ENCODE results near the gene LRMDA.
"Not testable (repeated sequence)": the region's sequence is repeated elsewhere in the genome, so short reads cannot be mapped to it uniquely, and the experiment has no call there.

The LRMDA gene

GRCh38 chr10:76550806-76551205 lies 1119.4 kb downstream of the LRMDA start:
- no peak for DNase-seq (ENCODE audit: low read depth in 2 of 2)

GRCh38 chr10:76552091-76552873 lies 1120.9 kb downstream of the LRMDA start:
- no peak for DNase-seq (ENCODE audit: low read depth in 2 of 2)

DNA sequence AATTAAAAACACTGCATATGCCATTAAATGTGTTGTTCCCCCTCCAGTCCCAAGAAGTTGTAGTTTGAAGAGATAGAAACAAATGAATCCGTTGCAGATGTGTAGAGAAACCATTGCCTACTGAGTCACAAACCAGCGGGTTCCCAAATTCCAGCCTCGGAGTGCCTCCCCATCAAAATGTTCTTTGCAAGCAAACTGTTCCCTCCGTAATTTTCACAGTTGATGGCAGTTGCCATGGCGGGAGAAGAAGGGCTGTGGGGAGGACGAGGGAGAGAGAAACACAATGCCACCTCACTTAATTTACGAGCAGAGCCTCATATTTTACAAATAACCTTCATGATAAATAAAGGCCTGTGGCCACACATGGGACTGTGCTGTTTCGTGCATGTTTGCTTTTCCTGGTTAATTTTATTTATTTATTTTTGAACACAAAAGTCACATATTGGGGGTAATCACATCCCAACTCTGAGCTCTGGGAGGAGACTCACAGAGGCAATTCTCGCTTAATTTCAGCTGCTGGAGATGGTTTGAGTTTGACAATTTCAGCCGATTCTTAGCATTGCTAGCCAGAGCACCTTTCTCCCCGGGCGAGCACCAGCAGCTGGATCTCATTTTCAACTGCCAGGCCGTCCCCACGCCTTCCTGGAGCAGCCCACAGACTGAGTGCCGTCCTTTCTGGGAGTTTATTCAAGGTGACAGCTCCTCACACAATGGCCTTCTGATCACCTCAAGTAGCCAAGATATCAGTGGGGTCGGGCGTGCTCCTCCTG lies 1122.0 kb downstream of the LRMDA start:
- DNase-seq (ENCODE audit: low read depth in 2 of 2) = no peak

- no peak for DNase-seq (ENCODE audit: low read depth in 2 of 2)
These were observed 1122.6 kb downstream of the LRMDA start for GRCh38 chr10:76554033-76554408.

DNA sequence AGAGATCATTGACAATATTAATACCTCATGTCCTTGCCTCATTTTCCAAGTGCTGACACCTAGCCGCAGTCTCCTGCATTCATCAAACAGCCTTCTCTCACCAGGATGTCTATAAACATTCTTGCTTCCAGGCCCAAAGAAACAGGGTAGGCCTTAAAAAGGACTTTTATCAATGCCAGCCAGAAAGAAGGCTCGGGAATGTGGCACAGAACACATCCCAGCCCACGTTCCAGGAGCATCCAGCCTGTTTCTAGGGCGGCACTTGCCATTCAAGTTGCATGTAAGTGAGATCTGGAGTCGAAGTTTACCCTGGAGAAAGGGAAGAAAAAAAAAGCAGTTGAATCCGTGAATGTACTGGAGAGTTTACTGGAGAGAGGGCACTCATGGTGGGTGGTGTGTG lies 1123.1 kb downstream of the LRMDA start:
- no peak for DNase-seq (ENCODE audit: low read depth in 2 of 2)

GRCh38 chr10:76555067-76555670 lies 1123.7 kb downstream of the LRMDA start:
- no peak for DNase-seq (ENCODE audit: low read depth in 2 of 2)

DNA sequence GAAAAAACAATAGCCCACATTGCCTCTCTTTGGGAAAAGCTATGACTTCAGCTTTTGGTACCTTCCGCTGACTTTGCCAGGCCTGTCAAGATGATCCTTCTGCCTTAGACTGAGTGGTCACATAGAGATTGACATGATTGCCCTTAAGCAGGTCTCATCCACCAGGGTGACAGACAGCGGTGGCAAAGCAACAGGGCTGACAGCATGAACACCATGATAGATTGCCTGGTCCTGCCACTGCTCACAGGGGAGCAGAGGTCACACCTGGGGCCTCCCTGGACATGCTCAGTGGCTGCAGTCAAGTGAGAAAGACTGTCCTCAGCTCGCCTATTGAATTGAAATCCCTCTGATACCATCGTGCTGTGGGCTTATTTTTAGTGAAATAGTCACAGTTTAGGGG lies 1125.9 kb downstream of the LRMDA start:
- no peak for DNase-seq (ENCODE audit: low read depth in 2 of 2)

- no peak for DNase-seq (ENCODE audit: low read depth in 2 of 2)
These were observed 1127.2 kb downstream of the LRMDA start for GRCh38 chr10:76558586-76558985.

DNA sequence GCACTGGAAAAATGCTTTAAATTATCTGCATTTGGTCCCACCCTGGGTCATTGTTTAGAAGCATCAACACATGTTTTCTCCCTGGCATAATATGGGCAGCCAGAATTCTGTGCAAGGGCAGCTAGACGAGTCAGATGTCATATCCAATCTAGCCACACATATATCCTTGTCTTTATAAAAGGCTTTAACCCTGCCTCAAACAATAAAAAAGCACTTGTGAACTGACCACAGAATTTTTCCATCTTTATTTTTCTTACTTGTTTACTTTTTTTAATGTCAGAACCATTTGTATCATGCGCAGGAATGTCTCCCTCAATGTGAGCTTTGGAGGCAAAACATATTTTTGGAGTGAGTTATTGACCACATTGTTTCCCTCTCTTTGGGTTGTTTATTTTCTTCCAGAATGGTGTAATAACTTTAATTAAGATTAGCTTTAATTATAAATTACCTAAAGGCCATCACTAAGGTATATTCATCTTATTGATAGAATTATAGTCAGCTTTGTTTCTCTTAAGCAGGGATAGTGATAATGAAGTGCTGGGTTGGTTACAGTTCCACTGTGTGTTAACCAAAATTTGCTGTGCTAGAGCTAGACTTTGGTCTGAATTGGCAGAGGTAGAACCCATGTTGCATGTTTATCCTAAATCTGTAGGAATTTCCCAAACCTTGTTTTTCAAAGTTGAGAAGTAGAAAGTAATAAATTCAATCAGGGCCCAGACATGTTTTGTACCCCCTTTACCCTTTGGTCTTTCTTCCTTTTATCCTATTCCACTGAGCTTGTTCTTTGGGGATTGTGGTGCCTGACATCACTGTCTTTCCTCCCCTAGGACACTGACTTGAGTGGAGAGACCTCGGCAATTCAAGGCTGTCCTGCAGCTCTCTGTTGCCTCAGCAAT lies 1127.8 kb downstream of the LRMDA start:
- no peak for DNase-seq (ENCODE audit: low read depth in 2 of 2)

DNA sequence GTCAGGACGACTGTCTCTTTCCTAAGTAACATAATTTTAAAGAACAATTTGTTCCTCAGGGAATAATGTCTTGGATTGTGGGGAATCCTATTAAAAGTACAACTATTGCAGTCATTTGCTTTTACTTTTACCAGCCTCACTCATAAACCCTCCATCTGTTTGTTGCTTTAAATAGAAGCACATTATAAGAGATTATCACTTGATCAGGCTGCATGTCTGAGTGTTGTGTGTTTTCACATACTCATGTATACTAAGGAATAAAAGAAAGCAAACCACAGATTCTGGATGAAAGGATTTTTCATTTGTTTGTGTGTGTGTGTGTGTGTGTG lies 1128.4 kb downstream of the LRMDA start:
- no peak for DNase-seq (ENCODE audit: low read depth in 2 of 2)

GRCh38 chr10:76560338-76560737 lies 1128.9 kb downstream of the LRMDA start:
- DNase-seq (ENCODE audit: low read depth in 2 of 2) = no peak

DNA sequence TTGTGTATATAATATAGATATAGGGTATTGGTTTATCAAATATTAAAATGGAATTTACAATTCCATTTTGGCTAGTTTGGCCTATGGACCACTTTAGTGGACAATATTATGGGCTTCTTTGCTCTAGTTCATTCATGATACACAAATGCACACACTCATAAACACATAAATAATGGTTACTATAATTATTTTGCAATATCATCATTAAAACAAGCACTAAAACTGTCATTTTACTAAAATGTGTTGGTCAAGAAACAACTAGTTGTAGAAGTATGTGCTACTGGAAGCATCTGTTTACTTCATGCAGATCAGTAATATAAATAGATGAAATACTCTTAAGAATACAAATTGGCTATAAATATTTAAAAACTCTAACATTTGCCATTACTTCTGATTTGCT lies 1131.9 kb downstream of the LRMDA start:
- DNase-seq (ENCODE audit: low read depth in 2 of 2) = no peak

- DNase-seq (ENCODE audit: low read depth in 2 of 2) = no peak
These were observed 1140.6 kb downstream of the LRMDA start for GRCh38 chr10:76572021-76572420.

DNA sequence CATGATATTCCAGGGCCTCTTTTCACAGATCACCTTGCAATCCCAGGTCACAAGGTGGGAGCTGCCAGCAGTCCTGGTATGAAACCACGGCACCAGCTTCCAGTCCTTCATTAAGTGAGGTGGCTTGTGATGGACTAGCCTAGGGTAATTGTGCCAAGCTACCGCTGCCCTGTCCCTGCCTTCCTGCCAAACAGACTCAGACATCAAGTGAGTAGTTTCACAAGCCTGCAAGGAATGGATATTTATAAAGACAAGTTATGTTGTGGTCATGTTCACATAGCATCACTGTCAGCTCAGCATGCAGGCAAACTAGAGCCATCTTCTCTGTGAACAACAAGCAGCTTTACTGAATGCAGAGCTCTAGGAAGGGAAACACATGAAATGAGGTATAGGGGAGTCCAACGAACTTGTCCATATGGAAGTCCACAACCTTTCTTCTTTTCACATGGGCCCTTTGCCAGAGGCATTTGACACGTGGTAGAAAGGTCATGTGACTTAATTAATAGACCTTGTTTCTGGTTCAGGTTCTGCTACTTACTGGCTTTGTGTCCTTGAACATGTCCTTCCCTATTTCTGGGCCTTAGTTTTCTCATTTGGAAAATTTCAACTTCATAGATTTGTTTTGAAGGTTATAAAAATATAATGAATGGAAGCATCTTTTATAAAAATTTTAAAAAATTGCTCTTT lies 1145.0 kb downstream of the LRMDA start:
- DNase-seq (ENCODE audit: low read depth in 2 of 2) = no peak

- no peak for DNase-seq (ENCODE audit: low read depth in 2 of 2)
These were observed 1146.0 kb downstream of the LRMDA start for GRCh38 chr10:76577455-76577854.

- no peak for DNase-seq (ENCODE audit: low read depth in 2 of 2)
These were observed 1150.3 kb downstream of the LRMDA start for GRCh38 chr10:76581506-76582256.

DNA sequence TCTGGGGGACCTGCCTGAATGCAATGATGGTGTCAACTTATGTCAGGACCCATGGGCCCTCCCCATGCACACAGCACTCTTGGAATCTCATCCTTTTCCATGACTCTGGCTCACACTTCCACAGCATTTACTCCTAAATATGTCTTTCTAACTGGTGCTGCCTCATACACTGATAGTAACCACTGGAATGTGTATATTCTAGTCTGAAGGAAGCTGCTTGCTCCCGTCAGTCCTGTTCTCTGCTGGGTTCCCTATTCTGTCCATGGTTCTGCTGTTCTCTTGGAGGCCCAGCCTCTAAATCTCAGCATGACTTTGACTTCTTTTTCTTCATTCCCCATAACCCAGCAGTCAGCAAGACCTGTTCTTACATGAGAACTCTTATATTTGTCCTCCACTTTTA lies 1151.1 kb downstream of the LRMDA start:
- no peak for DNase-seq (ENCODE audit: low read depth in 2 of 2)

- no peak for DNase-seq (ENCODE audit: low read depth in 2 of 2)
These were observed 1152.3 kb downstream of the LRMDA start for GRCh38 chr10:76583711-76584161.

DNA sequence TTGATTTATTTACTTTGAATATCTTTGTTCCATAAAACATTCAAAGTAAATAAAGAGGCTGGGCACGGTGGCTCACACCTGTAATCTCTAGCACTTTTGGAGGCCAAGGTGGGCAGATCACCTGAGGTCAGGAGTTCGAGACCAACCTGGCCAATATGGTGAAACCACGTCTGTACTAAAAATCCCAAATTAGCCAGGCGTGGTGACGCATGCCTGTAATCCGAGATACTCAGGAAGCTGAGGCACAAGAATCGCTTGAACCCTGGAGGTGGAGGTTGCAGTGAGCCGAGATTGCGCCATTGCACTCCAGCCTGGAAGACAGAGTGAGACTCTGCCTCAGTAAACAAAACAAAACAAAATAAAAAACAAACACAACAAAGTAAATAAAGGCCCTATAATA lies 1153.0 kb downstream of the LRMDA start:
- not testable (repeated sequence) for DNase-seq (ENCODE audit: low read depth in 2 of 2)
